NCI-H1048 (cell line): ENCODE measurements around the gene PPL.
"Not testable (repeated sequence)": the region's sequence is repeated elsewhere in the genome, so short reads cannot be mapped to it uniquely, and the experiment has no call there.

Experiments
- DNase-seq: peaks from one replicate; lab custom pipeline; 2025; lab: John Stamatoyannopoulos, UW

Gene PPL

DNA sequence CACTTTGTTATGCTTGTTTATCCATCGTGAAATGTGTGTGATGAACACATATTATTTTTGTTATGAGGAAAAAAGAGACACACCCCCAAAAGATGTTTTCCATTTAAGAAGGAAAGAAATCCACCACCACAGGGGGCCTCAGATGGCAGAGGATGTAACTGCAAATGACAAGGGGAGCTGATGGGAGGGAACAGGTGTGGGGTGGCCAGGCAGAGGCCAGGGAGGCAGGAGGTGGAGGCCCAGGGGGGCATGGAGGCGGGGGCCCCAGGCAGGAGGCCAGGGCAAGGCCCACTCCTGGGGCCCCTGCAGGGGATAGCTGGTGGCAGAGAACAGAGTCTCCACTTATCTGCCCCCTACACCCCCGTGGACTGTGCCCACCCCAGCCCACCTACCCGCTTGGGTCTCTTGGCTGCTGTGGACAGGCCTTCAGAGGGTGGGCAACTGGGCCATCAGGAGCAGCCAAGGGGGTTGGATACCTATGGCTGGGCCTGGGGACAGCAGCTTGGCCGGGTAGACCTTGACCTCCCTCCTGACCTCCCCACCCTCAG, 28.0 kb downstream of the PPL start:
- DNase-seq = no peak

DNA sequence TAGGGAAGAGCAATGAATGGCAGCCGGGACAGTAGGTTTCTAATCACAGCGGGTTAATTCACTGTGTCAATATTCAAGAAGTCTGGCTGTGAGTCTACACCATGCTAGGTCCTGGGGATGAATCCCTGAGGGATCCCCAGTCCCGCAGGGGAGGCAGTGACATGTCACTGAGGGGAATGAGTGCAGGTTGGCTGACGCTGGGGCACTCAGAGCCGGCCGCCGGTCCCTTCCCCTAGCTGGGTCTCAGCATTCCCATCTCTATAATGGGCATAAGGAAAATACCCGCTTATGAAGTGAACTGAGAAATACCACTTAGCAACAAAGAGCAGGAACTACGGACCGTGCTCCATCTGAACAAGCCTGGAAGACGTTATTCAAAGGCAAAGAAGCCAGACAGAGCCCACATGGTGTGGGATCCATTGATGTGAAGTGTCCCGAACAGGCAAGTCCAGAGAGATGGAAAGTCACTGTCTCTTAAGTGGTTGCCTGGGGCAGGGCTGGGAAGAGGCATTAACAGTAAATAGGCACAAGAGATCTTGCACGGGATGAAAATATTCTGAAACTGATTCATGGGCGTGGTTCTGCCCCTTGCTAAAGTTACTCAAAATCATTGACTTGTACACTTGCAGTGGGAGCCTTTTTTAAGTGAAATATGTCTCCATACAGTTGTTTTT, 31.9 kb downstream of the PPL start:
- DNase-seq = no peak

DNA sequence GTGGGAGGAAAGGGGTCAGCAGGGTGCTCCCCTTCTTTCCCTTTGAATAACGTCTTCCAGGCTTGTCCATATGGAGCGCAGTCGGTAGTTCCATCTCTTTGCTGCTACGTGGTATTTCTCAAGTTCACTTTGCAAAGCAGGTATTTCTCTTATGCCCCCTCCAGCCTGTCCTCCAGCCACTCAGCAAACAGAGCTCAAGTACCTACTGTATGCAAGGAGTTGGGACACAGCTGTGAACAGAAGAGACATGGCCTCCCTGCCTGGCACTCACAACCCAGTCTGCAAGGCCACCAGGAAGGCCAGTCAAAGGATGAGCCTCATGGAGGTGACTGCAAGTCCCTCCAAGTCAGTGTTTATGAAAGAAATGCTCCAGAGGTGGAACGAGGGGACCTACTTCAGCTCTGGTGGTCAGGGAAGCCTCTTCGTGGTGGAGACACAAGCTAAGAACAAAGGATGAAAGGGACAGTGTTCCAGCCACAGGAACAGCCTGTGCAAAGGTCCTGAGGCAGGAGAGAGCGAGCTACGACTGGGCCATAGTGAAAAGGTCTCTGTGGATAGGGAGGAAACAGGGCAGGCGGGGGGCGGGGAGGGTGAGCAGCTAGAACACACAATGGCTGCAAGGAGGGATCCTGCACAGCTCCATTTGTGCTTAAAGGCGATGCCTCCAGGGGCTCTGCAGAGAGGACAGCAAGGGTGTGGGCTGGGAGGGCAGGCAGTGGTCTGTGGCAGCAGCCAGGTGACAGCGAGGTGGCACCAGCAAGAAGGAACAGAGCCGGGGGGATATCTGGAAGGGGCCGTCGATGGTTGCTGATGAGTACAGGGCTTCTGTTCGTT, 32.6 kb downstream of the PPL start:
- DNase-seq = no peak

DNA sequence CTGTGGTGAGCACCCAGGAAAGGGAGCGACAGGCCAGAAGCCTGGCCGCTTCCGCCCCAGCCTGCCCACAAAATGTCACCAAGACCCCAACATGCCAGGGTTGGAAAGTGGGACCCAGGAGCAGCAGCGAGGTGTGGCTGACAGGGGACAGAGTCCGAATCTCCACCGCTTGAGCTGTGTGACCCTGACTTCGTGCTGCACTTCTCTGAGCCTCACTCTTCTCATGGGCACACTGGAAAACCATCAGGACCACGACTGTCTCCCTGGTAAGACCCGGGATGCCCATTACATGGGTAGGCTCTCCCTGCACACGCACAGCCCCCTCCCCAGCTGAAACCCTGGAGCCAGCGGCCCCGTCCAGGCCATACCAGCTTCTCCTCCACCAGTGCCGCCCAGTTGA, 34.9 kb downstream of the PPL start:
- DNase-seq = no peak

DNA sequence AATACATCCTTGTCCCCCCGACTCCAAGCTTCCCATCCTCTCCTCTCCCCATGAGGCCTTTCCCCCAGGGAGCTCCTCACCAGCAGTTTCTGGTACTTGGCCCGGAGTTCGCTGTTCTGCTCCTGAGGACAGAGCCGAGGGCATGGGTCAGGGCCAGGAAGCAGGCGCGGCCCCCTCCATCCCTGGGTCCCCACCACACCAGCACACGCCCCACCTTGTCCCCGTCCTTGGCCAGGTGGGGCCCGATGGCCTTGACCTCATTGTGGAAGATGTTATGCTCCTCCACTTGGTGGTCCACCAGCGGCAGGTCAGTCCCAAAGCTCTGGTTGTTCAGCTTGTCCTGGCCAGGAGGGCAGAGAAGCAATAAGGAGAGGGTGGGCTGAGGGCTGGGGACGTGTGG, 36.2 kb downstream of the PPL start:
- DNase-seq = no peak

DNA sequence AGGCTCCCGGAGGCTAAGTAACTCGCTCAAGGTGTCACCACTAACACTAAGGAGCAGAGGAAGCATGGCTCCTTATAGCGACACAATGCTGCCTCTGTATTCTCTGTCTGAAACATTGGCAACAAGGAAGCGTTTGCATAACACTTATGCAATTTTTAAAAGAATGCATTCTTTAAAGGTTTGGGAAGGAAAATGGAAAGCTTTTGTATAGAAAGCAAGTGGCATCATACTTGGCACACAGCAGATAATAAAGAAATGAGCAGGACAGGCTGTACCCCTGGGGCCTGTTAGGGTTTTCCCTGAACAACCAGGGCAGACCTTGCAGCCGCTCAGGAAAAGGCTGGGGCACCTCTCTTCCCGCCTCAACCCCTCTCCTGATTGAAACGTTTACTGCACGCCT, 36.9 kb downstream of the PPL start:
- DNase-seq = no peak

DNA sequence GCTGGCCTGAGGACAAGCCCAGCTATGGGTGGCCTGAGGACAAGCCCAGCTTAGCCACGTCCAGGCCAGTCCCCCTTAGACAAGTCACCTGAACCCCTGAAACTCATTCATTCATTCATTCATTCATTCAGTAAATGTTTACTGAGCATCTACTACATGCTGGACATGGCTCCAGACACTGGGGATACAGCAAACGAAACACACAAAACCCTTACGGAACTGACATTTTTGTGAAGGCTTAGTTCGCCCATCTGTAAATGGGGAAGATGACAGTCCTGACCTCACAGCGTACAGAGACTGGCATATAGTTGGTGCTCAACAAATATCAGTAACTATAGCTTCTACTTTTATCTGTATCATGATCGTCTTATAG, 37.5 kb downstream of the PPL start:
- DNase-seq = no peak

DNA sequence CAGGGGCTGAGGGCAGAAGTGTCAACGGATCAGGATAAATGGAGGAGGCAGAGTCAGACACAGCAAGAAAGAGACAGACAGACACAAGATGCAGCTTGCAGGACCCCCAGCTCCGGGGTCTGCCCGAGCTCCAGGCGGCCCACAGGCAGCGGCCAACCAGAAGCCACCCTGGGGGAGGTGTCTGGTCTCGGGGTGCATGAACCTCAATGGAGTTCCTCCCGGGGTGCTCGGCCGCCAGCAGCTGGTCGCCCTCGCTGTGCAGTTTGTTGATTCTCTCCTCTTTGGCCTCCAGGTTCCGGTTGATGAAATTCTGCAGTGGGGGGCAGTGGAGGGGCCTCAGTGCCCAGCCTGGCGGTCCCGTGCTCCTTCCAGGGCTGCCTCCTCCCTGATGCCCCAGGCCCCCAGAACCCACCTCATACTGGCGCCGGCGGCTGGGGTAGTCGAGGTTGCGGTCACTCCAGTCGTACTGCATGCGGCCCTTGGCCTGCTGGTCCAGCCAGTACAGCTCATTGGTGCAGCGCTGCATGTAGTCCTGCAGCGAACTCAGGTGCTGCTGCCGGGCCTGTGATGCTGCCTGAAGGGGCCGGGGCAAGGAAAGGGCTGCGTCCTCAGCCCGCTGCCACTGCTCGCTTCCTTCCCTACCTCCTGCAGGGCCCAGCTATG, 38.0 kb downstream of the PPL start:
- DNase-seq = no peak

DNA sequence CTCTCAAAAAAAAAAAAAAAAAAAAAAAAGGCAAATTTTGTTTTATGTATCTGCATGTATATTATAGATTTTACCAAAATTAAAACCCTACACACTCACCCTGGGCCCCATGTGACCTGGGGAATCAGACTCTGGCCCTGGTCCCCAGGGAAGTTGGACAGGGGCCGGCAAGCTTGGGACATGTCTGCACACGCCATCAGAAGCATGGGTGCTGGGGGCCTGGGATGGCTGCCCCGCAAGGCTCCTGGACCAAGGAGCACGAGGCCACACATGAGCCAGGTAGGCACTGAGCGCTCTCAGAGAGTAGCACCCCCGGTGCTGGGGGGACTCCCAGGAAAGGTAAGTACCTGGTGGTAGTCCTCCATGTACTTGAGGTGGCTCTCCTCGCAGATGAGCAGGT, 39.6 kb downstream of the PPL start:
- DNase-seq = no peak

DNA sequence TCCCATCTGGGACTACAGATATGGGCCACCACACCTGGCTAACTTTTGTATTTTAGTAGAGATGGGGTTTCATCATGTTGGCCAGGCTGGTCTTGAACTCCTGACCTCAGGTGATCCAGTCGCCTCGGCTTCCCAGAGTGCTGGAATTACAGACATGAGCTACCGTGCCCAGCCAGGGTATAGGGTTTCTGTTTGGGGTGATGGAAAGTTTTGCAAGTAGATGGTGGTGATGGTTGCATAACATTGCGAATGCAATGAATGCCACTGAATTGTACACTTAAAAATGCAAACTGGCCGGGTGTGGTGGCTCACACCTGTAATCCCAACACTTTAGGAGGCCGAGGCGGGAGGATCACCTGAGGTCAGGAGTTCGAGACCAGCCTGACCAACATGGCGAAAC, 40.2 kb downstream of the PPL start:
- DNase-seq = not testable (repeated sequence)

DNA sequence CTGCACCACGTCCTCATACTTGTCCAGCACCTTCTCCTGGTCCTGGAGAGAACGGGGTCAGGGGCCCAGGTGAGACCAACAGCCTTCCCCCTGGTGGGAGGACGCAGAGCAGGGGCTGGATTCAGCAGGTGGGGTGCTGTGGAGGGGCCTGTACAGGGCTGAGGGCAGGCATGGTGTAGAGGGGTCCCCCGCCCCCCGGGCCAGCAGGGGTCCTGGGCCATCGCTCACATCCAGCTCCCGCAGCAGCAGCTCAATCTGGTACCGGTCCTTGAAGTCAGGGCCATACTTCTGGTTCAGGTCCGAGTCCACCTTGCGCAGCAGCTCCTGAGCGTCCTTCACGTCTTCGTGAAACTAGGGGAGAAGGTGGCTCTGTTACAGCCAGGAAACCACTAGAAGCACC, 41.6 kb downstream of the PPL start:
- DNase-seq = no peak

DNA sequence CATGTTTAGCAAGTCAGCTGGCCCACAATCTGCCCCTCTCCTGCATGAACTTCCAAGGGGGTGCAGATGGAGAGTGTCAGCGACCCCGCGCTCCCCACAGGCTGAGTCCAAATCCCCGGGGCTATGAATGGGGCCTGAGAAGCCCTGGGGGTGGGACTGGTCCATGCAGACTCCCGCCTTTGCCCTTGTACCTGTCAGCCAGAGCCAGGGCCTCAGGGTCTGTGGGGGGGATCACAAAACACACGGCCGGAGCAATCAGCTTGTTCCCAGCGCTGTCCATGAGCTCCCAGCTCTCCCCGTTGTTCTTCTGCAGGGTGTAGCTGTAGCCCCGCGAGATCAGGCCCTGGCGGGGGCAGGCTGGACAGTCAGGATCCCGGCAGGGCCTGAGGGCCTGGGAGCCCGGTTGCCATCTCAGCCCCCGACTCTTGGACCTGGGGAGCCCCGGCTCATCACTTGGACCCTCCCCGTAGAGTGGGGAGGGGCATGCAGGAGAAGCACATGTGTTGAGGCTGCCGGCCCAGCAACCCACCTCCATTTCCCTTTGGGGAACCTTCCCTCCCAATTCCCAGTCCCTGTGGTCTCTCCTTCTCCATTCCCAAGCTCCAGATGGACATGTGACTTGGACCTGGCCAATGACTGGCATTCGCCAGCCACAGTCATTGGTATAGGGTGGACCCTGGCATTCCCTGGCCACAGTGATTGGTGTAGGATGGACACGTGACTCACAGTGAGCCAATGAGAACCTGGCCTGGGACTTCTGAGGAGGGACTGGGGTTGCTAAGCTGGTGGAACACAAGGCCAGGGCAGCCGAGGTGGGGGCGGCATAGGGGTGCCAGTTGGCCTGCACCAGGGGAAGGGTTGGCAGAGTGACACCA, 42.4 kb downstream of the PPL start:
- DNase-seq = no peak

DNA sequence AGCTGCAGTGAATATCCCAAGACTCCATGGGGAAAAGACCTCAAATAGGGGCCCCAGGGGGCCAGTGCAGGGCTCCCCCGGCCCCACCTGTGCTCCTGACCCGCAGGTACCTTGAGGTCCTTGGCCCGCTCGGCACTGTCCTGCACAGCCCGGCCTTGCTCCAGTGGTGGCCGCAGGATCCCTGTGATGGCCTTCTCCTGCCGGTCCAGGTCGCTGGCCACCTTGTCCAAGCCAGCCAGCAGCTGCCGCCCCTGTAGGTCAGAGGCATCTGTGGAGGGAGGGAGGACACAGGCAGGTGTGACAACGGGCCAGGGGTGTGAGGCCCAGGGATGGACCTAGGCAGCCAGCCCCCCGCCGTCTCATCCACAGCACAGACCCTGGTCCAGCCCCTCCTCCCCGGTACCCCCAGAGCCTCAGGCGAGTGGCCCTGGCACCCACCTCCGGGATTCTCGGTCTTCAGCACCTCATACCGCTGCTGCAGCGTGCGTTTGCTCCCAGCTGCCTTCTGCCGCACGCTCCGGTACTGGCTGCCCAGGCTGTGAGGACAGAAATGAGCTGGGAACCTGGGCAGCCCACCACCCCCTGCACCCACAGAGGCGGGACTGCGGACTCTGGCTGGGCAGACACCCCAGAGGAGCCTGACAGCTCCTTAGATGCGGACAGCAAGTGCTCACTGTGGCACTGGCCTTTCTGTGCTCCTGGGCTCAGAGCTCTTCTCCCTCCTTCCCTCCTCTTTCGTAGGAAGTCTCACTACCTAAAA, 43.7 kb downstream of the PPL start:
- no peak for DNase-seq

DNA sequence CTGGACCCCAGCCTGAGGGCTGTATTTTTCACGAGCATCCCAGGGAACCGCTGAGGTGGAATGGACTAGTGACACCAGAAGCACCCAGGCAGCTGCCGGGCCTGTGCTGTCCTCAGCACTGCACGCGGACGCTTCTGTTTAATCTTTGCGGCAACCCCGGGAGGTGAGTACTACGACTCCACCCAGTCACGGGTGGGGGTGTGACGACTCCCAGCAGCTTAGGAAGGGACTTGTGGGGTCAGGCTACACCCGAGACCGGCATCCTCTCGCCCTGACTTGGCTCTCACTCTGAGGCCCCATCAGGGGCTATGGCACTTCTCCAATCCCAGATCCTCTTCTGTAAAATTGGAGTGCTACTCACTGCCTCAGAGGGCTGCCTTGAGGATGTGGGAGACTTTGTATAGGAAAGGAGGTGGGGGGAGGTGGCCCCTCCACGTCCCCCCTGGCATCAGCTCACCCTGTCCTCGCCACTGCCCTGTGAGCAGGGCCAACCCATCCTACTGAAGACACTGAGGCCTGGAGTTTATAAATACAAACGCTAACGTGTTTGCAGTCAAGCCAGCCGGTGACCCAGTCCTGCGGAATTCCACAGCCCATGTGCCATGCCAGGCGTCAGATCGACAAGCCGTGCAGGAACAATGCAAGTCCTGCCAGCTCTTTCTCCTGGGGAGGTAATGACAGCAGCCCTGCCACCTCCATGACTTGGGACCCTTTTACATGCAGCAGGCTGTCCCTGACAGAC, 44.4 kb downstream of the PPL start:
- no peak for DNase-seq

DNA sequence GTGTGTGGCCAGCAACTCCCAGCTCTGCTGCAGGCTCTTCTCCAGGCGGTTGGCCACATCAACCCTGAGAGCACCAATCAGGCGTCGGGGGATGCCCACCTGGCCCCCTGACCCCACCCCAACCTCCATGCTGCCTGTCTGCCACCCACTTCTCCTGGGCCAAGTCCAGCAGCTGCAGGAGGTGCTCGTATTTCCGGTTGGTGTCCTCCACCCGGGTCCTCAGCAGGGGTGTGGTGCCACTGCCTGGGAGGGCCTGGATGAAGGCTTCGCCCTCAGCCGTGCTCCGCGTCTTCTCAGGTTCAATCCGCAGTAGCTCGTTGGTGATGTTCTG, 45.1 kb downstream of the PPL start:
- no peak for DNase-seq

DNA sequence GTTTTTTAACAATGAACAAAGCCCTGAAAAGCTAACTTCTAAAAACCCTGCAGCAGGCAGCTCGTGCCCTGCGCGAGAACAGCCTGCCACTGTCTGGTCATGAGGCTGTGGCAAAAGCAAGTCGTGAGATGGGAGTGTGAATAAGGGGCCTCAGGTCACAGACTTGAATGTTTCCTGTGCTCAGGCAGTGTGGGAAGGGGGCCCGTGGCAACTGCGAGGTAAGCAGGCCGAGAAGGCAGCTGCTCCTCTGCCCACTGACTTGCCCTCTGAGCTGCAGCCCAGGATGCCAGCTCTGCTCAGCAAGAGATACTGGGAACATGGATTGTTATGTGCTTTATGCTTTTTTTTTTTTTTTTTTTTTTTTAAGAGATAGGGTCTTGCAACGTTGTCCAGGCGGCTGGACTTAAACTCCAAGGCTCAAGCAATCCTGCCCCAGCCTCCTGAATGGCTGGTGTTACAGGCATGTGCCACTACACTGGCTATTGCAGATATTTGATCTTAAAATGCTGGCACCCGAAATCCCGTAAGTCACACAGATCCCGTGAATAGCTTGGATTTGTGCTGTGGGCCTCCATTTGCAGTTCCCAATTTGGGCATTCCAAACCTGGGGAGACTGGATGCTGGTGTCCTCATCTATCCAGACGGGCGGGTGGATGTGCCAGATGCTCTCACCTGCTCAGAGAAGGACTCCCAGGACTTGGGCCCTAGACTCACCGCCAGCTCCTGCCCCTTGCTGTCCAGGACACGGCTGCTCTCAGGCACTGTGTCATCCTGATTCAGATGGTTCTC, 45.7 kb downstream of the PPL start:
- DNase-seq = no peak

DNA sequence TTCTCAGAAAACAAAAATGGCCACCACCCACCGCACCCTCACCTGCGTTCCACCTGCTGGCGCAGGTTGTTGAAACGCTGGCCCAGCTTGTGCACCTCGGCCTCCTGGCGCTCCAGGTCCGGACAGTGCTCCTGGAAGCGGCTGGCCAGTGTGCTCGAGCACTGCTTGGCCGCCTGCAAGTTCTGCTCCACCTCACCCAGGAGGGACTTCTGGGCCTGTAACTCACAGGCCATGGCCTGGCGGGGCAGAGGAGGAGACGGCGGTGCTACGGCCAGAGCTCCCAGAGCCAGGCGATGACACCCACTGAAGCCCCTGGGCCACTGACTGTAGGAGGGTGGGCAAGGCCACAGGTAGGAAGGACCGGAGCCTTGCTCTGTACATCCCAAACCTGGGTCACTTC, 46.3 kb downstream of the PPL start:
- DNase-seq = no peak

DNA sequence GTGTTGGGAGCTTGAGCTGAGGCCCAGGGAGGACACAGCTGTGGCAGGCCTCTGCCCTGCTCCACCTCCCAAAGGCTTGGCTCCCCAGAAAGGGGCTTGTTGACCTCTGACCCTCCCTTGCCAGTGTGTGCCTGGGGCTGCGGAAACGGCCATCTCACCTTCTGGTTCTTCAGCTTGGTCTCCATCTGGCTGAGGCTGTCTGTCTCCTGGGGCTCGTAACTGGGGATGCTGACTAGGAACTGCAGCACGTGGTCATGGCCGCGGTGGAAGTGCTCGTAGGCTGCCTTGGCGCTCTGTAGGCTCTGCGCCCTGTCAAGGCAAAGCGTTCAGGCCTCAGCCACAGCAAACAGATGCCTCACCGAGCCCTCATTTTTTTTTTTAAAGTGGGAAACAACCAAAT, 46.9 kb downstream of the PPL start:
- no peak for DNase-seq

DNA sequence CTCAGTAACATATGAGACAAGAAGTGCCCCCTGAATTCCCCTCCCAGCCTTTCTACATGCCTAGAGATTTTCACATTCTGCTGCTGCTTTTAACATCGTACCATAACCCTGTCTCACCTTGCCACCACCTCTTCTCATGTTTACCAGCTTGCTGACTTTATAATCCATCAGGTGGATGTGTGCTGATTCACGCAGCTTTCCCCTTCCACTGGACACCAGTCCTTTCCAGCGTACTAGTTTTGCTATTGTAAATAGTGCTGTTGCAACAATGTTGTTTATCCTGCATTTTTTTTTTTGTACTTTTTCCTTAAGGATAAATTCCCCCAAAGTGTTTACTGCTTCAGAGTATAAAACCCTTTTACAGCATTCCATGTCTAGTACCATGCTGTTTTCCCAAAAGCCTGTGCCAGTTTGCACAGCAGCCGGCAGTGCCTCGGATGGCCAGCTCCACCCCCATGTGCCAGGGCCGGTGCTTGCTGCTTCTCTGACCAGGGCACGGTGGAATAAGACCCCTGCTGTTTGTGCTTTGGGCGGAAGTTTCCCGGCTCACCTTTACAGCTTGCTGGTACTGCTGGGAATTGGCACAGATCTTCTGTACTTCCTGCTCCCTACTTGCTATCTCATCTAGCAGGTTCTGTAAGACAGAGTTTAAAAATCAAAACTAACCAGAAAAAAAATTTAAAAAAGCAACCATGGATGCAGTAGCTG, 48.4 kb downstream of the PPL start:
- no peak for DNase-seq
